Measurements from ENCODE around the gene OR2W3.

Gene OR2W3

DNA sequence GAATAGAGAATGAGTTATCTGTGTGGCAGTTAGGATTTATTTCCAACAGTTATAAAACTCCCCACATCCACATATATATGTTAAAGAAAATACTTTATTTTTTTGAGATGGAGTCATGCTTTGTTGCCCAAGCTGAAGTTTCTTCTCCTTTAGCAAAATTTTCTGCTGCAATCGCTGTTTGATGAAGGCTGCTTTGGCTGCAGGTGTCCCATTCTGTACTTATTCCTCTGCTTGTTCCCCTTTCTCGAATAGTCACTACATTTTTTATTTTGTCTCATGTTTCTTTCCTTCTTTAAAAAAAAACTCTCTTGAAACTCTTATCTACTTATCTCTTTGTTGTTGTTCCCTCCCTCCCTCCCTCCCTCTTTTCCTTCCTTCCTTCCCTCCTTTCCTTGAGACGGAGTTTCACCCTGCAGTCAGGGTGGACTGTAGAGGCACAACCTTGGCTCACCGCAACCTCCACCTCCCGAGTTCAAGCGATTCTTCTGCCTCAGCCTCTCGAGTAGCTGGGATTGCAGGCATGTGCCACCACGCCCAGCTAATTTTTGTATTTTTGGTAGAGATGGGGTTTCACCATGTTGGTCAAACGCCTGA is 10.6 kb downstream of the OR2W3 start:
- no CpG with 5 or more reads among the region's 9 CpGs for WGBS (ENCODE audit: extremely low coverage, insufficient coverage, insufficient read length)
- Histone ChIP-seq H2BK12ac (ENCODE audit: low read length) (no peak overlapping the region), H3K27me3 (ENCODE audit: insufficient read depth, low read length) (no peaks in the 10 kb centered on the region)

DNA sequence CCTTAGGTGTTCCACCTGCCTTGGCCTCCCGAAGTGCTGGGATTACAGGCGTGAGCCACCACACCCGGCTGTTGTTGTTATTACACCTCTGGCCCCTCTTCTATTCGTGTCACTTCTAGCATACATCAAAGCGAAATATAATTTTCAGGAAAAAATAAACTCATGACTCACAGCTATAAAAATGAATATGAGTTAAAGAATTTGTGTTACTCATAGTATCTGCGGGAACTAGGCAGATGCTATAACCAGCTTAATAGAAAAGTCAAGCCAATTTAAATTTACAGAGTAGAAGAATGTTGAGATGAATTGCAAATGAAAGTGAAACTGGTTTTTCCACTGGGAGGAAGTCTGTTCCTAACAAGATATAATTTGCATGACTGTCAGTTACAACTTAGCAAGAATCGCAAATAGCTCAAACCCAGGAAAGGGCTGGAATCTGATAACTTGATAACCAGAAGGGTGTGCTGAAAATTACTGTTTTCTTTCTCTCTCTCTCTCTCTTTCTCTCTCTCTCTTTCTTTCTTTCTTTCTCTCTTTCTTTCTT is 11.2 kb downstream of the OR2W3 start:
- no peaks in the 10 kb centered on the region for H3K79me1 ChIP-seq (ENCODE audit: low read length)
- H3K9ac ChIP-seq (ENCODE audit: low read length) = no peak overlapping the region
- H3K4me2 ChIP-seq (ENCODE audit: low read length) = no peak overlapping the region
- H3K36me3 ChIP-seq (ENCODE audit: control insufficient read depth in 1 of 2, insufficient read depth in 2 of 2, low read length in 2 of 2) = no peaks in the 10 kb centered on the region
- peak; percentile 33 to 82 for DNase-seq
- no peak overlapping the region for H4K12ac ChIP-seq (ENCODE audit: low read depth, low read length)
- WGBS (ENCODE audit: extremely low coverage, insufficient coverage, insufficient read length) = no CpG with 5 or more reads among the region's 7 CpGs
- H3K4me3 ChIP-seq (ENCODE audit: low read depth, low read length) = no peak overlapping the region
- no peaks in the 10 kb centered on the region for H3K79me2 ChIP-seq (ENCODE audit: control insufficient read depth, insufficient read depth, low read length, poor library complexity)
- H3K27me3 ChIP-seq (ENCODE audit: insufficient read depth, low read length) = no peaks in the 10 kb centered on the region
- H2BK12ac ChIP-seq (ENCODE audit: low read length) = no peak overlapping the region
- no peak overlapping the region for H3K27ac ChIP-seq (ENCODE audit: low read depth, low read length)
- H4K8ac ChIP-seq (ENCODE audit: low read depth, low read length) = no peak overlapping the region
- H2AK5ac ChIP-seq (ENCODE audit: low read length) = no peak overlapping the region
- peaks cover 1% of the 10 kb centered on the region for H3K9me3 ChIP-seq (ENCODE audit: insufficient read depth, low read depth, low read length)
- H3K4ac ChIP-seq (ENCODE audit: low read depth, low read length) = no peak overlapping the region
- H2BK5ac ChIP-seq (ENCODE audit: low read depth, low read length, poor library complexity) = no peak overlapping the region
- peaks cover 2 to 7% of the 10 kb centered on the region in 2 experiments for H3K4me1 ChIP-seq (ENCODE audit: control insufficient read depth in 1 of 2, insufficient read depth in 2 of 2, low read length in 2 of 2)
- H4K91ac ChIP-seq (ENCODE audit: low read depth, low read length) = no peak overlapping the region
- H3K14ac ChIP-seq (ENCODE audit: low read length) = no peak overlapping the region
- H3K18ac ChIP-seq (ENCODE audit: low read length) = no peak overlapping the region
- H2BK120ac ChIP-seq (ENCODE audit: insufficient read depth, low read length, poor library complexity) = no peak overlapping the region
- H2AFZ ChIP-seq (ENCODE audit: insufficient read depth, low read length, poor library complexity) = no peak overlapping the region
- no peak overlapping the region for H3K23ac ChIP-seq (ENCODE audit: low read length)

More for the DNA sequence above, 10.6 kb downstream of the OR2W3 start:
- H4K91ac ChIP-seq (ENCODE audit: low read depth, low read length) = no peak overlapping the region
- no peak for DNase-seq
- H3K9ac ChIP-seq (ENCODE audit: low read length) = no peak overlapping the region
- H3K23ac ChIP-seq (ENCODE audit: low read length) = no peak overlapping the region
- no peak overlapping the region for H3K4me2 ChIP-seq (ENCODE audit: low read length)
- peaks cover 2 to 7% of the 10 kb centered on the region in 2 experiments for H3K4me1 ChIP-seq (ENCODE audit: control insufficient read depth in 1 of 2, insufficient read depth in 2 of 2, low read length in 2 of 2)
- no peaks in the 10 kb centered on the region for H3K79me2 ChIP-seq (ENCODE audit: control insufficient read depth, insufficient read depth, low read length, poor library complexity)
- no peak overlapping the region for H4K12ac ChIP-seq (ENCODE audit: low read depth, low read length)
- no peak overlapping the region for H3K4me3 ChIP-seq (ENCODE audit: low read depth, low read length)
- no peak overlapping the region for H2AK5ac ChIP-seq (ENCODE audit: low read length)
- no peak overlapping the region for H3K14ac ChIP-seq (ENCODE audit: low read length)
- H3K36me3 ChIP-seq (ENCODE audit: control insufficient read depth in 1 of 2, insufficient read depth in 2 of 2, low read length in 2 of 2) = no peaks in the 10 kb centered on the region
- no peak overlapping the region for H4K8ac ChIP-seq (ENCODE audit: low read depth, low read length)
- peaks cover 1% of the 10 kb centered on the region for H3K9me3 ChIP-seq (ENCODE audit: insufficient read depth, low read depth, low read length)
- H2BK120ac ChIP-seq (ENCODE audit: insufficient read depth, low read length, poor library complexity) = no peak overlapping the region
- no peak overlapping the region for H3K4ac ChIP-seq (ENCODE audit: low read depth, low read length)
- no peak overlapping the region for H2AFZ ChIP-seq (ENCODE audit: insufficient read depth, low read length, poor library complexity)
- no peak overlapping the region for H2BK5ac ChIP-seq (ENCODE audit: low read depth, low read length, poor library complexity)
- no peaks in the 10 kb centered on the region for H3K79me1 ChIP-seq (ENCODE audit: low read length)
- H3K27ac ChIP-seq (ENCODE audit: low read depth, low read length) = no peak overlapping the region
- no peak overlapping the region for H3K18ac ChIP-seq (ENCODE audit: low read length)

DNA sequence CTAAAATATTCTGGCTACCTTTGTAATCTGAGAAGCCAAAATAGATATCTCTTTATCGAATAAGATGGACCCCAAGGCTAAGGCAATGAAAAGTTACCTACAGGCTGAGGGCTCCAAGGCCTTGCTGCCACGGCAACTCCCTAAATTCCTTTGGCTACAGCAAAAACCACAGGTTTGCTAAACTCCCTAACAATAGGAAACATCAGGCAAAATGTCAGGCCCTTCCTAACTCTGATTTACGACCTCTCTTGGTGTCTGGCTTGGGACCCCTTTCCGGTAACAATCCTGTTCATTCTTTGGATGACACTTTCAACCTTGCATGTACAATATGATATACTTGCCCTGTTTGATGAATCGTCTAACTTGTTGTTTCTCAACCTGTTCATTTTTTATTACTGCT is 13.4 kb downstream of the OR2W3 start:
- no peaks in the 10 kb centered on the region for H3K79me1 ChIP-seq (ENCODE audit: low read length)
- H4K8ac ChIP-seq (ENCODE audit: low read depth, low read length) = no peak overlapping the region
- H2AFZ ChIP-seq (ENCODE audit: insufficient read depth, low read length, poor library complexity) = no peak overlapping the region
- no peak overlapping the region for H3K4ac ChIP-seq (ENCODE audit: low read depth, low read length)
- no peak overlapping the region for H4K91ac ChIP-seq (ENCODE audit: low read depth, low read length)
- DNase-seq = no peak
- H3K27me3 ChIP-seq (ENCODE audit: insufficient read depth, low read length) = no peaks in the 10 kb centered on the region
- no peak overlapping the region for H4K12ac ChIP-seq (ENCODE audit: low read depth, low read length)
- peaks cover 1% of the 10 kb centered on the region for H3K9me3 ChIP-seq (ENCODE audit: insufficient read depth, low read depth, low read length)
- H3K9ac ChIP-seq (ENCODE audit: low read length) = no peak overlapping the region
- H3K4me2 ChIP-seq (ENCODE audit: low read length) = no peak overlapping the region
- H2AK5ac ChIP-seq (ENCODE audit: low read length) = no peak overlapping the region
- H3K4me1 ChIP-seq (ENCODE audit: control insufficient read depth in 1 of 2, insufficient read depth in 2 of 2, low read length in 2 of 2) = peaks cover 2 to 7% of the 10 kb centered on the region in 2 experiments
- H3K23ac ChIP-seq (ENCODE audit: low read length) = no peak overlapping the region
- H3K36me3 ChIP-seq (ENCODE audit: control insufficient read depth in 1 of 2, insufficient read depth in 2 of 2, low read length in 2 of 2) = no peaks in the 10 kb centered on the region
- H3K79me2 ChIP-seq (ENCODE audit: control insufficient read depth, insufficient read depth, low read length, poor library complexity) = no peaks in the 10 kb centered on the region
- no peak overlapping the region for H2BK12ac ChIP-seq (ENCODE audit: low read length)
- no peak overlapping the region for H2BK5ac ChIP-seq (ENCODE audit: low read depth, low read length, poor library complexity)
- no peak overlapping the region for H3K4me3 ChIP-seq (ENCODE audit: low read depth, low read length)
- H2BK120ac ChIP-seq (ENCODE audit: insufficient read depth, low read length, poor library complexity) = no peak overlapping the region
- H3K18ac ChIP-seq (ENCODE audit: low read length) = no peak overlapping the region
- no peak overlapping the region for H3K14ac ChIP-seq (ENCODE audit: low read length)
- WGBS (ENCODE audit: extremely low coverage, insufficient coverage, insufficient read length) = no CpG with 5 or more reads among the region's 5 CpGs
- no peak overlapping the region for H3K27ac ChIP-seq (ENCODE audit: low read depth, low read length)

DNA sequence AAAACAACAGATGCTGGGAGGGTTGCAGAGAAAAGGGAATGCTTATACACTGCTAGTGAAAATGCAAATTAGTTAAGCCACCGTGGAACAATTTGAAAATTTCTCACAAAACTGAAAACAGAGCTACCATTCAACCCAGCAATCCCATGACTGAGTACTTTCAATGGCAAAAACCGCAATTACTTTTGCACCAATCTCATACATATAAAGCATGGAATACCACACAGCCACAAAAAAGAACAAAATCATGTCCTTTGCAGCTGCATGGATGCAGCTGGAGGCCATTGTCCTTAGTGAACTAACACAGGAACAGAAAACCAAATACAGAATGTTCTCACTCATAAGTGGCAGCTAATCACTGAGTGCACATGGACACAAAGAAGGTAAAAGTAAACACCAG is 18.4 kb downstream of the OR2W3 start:
- no peak overlapping the region for H2BK12ac ChIP-seq (ENCODE audit: low read length)
- WGBS (ENCODE audit: extremely low coverage, insufficient coverage, insufficient read length) = no CpG with 5 or more reads among the region's 2 CpGs
- H3K4ac ChIP-seq (ENCODE audit: low read depth, low read length) = no peak overlapping the region
- no peak overlapping the region for H3K27ac ChIP-seq (ENCODE audit: low read depth, low read length)
- H3K18ac ChIP-seq (ENCODE audit: low read length) = no peak overlapping the region
- no peak overlapping the region for H3K4me2 ChIP-seq (ENCODE audit: low read length)
- H3K14ac ChIP-seq (ENCODE audit: low read length) = no peak overlapping the region
- H4K12ac ChIP-seq (ENCODE audit: low read depth, low read length) = no peak overlapping the region
- H2BK5ac ChIP-seq (ENCODE audit: low read depth, low read length, poor library complexity) = no peak overlapping the region
- H3K9me3 ChIP-seq (ENCODE audit: insufficient read depth, low read depth, low read length) = no peaks in the 10 kb centered on the region
- H3K36me3 ChIP-seq (ENCODE audit: control insufficient read depth in 1 of 2, insufficient read depth in 2 of 2, low read length in 2 of 2) = no peaks in the 10 kb centered on the region
- no peaks in the 10 kb centered on the region for H3K79me2 ChIP-seq (ENCODE audit: control insufficient read depth, insufficient read depth, low read length, poor library complexity)
- no peak overlapping the region for H2BK120ac ChIP-seq (ENCODE audit: insufficient read depth, low read length, poor library complexity)
- no peak overlapping the region for H2AK5ac ChIP-seq (ENCODE audit: low read length)
- H3K27me3 ChIP-seq (ENCODE audit: insufficient read depth, low read length) = no peaks in the 10 kb centered on the region
- no peak for DNase-seq
- no peak overlapping the region for H4K91ac ChIP-seq (ENCODE audit: low read depth, low read length)
- no peaks in the 10 kb centered on the region for H3K4me1 ChIP-seq (ENCODE audit: control insufficient read depth in 1 of 2, insufficient read depth in 2 of 2, low read length in 2 of 2)
- H4K8ac ChIP-seq (ENCODE audit: low read depth, low read length) = no peak overlapping the region
- H3K4me3 ChIP-seq (ENCODE audit: low read depth, low read length) = no peak overlapping the region
- no peak overlapping the region for H3K23ac ChIP-seq (ENCODE audit: low read length)
- H2AFZ ChIP-seq (ENCODE audit: insufficient read depth, low read length, poor library complexity) = no peak overlapping the region
- no peak overlapping the region for H3K9ac ChIP-seq (ENCODE audit: low read length)
- no peaks in the 10 kb centered on the region for H3K79me1 ChIP-seq (ENCODE audit: low read length)
